ENCODE results near the gene ACSL6. TPM values are rescaled to one million over a fixed set of nuclear protein-coding genes. Genes with fewer than 3 reads are reported as not detected.

The ACSL6 gene
- total RNA-seq, 6 donors from 2014 or later = 0.61 to 1.2 (median 0.74) TPM; not detected in 1

- TF ChIP-seq POLR2A (IDR thresholded peaks at IDR 0.05) (no peak), CTCF (IDR thresholded peaks at IDR 0.05) (no peak), POLR2AphosphoS5 (IDR thresholded peaks at IDR 0.05) (no peak), EP300 (IDR thresholded peaks at IDR 0.05) (no peak)
- Histone ChIP-seq H3K36me3 (no peaks in the 10 kb centered on the region), H3K4me3 (no peak overlapping the region), H3K27ac (no peak overlapping the region), H3K9me3 (no peaks in the 10 kb centered on the region), H3K27me3 (no peaks in the 10 kb centered on the region), H3K4me1 (no peaks in the 10 kb centered on the region)
- no peak for DNase-seq
- ATAC-seq (ENCODE audit: low FRiP score in 2 of 2) = no peak
- 85 to 88% methylated on average over 5 to 8 of the region's 8 CpGs for WGBS, 2 donors
Observed at GRCh38 chr5:131957721-131958441, 53.6 kb downstream of the ACSL6 start.

- H3K27ac ChIP-seq = no peak overlapping the region
- no peaks in the 10 kb centered on the region for H3K36me3 ChIP-seq
- no peaks in the 10 kb centered on the region for H3K4me1 ChIP-seq
- no peak for ATAC-seq (ENCODE audit: low FRiP score in 2 of 2)
- H3K4me3 ChIP-seq = no peak overlapping the region
- DNase-seq = no peak
- H3K27me3 ChIP-seq = no peaks in the 10 kb centered on the region
- no peaks in the 10 kb centered on the region for H3K9me3 ChIP-seq
- TF ChIP-seq POLR2A (IDR thresholded peaks at IDR 0.05) (no peak), POLR2AphosphoS5 (IDR thresholded peaks at IDR 0.05) (no peak), EP300 (IDR thresholded peaks at IDR 0.05) (no peak), CTCF (IDR thresholded peaks at IDR 0.05) (no peak)
Observed at GRCh38 chr5:131953969-131954368, 57.5 kb downstream of the ACSL6 start.

DNA sequence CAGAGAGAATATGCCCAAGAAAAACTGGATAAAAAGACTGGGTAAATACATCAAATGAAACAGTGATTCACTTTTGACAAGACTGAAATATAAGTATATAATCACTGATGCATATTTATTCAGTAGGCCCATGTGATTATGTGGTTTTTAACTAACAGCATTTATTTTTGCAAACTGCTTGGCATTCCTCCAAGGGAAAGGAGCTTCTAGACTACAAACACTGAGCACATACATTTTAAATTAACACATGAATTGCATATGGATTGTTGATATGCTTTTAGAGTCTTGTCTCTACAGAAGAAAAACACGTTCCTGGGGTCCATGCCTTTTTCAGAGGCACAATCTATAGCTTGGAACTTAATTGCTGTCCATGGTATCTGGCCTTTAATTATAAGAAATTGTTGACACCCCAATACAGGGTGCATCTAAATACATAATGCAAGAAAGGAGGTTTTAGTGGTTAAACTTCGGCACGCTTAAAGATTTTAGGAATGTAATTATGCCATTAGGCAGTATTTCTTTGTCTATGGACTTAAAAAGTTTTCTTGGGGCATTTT, 59.1 kb downstream of the ACSL6 start:
- Histone ChIP-seq H3K27me3 (no peaks in the 10 kb centered on the region), H3K9me3 (no peaks in the 10 kb centered on the region), H3K4me1 (no peaks in the 10 kb centered on the region), H3K36me3 (no peaks in the 10 kb centered on the region), H3K27ac (no peak overlapping the region), H3K4me3 (no peak overlapping the region)
- DNase-seq (no peak), ATAC-seq (ENCODE audit: low FRiP score in 2 of 2) (no peak)
- TF ChIP-seq EP300 (IDR thresholded peaks at IDR 0.05) = no peak
- TF ChIP-seq POLR2A (IDR thresholded peaks at IDR 0.05) = no peak
- no peak for TF ChIP-seq CTCF (IDR thresholded peaks at IDR 0.05)
- TF ChIP-seq POLR2AphosphoS5 (IDR thresholded peaks at IDR 0.05) = no peak
- 55 to 89% methylated on average over 3 of the region's 3 CpGs for WGBS, 2 donors

DNA sequence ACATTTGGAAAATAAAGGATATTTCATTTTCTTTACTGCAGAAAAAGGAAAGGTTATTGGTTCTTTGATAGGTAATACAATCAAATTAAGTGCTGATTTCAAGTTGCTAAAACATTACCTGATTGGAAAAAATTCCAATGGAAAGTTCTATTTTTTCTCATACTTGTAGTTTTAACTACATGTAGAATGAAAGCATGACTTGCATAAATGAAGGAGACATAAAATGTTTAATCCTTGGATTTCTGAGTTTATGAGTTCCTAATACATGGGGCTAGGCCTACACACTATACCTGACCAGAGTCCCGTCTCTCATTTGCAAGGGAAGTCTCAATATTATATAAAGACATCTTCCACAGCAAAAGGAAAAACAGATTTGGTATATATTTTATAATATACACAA, 60.8 kb downstream of the ACSL6 start:
- Histone ChIP-seq H3K4me3 (no peak overlapping the region), H3K27me3 (no peaks in the 10 kb centered on the region), H3K36me3 (no peaks in the 10 kb centered on the region), H3K4me1 (no peaks in the 10 kb centered on the region), H3K27ac (no peak overlapping the region), H3K9me3 (no peaks in the 10 kb centered on the region)
- TF ChIP-seq EP300 (IDR thresholded peaks at IDR 0.05) = no peak
- TF ChIP-seq POLR2A (IDR thresholded peaks at IDR 0.05) = no peak
- TF ChIP-seq POLR2AphosphoS5 (IDR thresholded peaks at IDR 0.05) = no peak
- TF ChIP-seq CTCF (IDR thresholded peaks at IDR 0.05) = no peak
- WGBS, 2 donors = 98% methylated on average over 1 of the region's 1 CpG
- DNase-seq (no peak), ATAC-seq (ENCODE audit: low FRiP score in 2 of 2) (no peak)

GRCh38 chr5:131947445-131947844, 64.0 kb downstream of the ACSL6 start:
- no peak for TF ChIP-seq EP300 (IDR thresholded peaks at IDR 0.05)
- no peak for TF ChIP-seq POLR2A (IDR thresholded peaks at IDR 0.05)
- no peak for TF ChIP-seq CTCF (IDR thresholded peaks at IDR 0.05)
- TF ChIP-seq POLR2AphosphoS5 (IDR thresholded peaks at IDR 0.05) = no peak
- no peak overlapping the region for H3K27ac ChIP-seq
- H3K36me3 ChIP-seq = no peaks in the 10 kb centered on the region
- DNase-seq (no peak), ATAC-seq (ENCODE audit: low FRiP score in 2 of 2) (no peak)
- H3K4me1 ChIP-seq = no peaks in the 10 kb centered on the region
- H3K9me3 ChIP-seq = no peaks in the 10 kb centered on the region
- H3K4me3 ChIP-seq = no peak overlapping the region
- H3K27me3 ChIP-seq = no peaks in the 10 kb centered on the region
- WGBS, 2 donors = 56 to 59% methylated on average over 2 of the region's 2 CpGs
